ENCODE data around the gene CNPY4.

DNA sequence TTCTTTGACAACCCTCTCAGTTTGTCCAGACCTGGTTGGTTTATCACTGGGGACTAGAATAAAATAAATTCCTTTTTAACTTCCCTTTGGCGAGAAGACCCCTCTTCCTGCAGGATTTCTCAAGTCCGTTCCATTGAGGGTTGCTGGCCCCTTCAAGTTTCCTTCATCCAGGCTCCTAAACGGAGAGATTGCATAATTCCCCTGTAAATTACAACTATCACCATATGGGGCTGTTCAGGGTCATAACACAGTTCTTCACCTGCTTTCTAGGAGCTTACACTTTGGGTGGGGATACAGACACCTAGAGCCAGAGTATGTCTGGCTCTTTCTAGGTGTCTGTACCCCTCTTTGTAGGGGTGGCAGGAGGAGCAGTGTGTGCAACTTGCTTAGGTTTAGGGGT lies 33.9 kb upstream of the CNPY4 start:
- TF ChIP-seq POLR2A (IDR thresholded peaks at IDR 0.05) (no peak), EP300 (IDR thresholded peaks at IDR 0.05) (no peak)
- TF ChIP-seq, protein P1, sequence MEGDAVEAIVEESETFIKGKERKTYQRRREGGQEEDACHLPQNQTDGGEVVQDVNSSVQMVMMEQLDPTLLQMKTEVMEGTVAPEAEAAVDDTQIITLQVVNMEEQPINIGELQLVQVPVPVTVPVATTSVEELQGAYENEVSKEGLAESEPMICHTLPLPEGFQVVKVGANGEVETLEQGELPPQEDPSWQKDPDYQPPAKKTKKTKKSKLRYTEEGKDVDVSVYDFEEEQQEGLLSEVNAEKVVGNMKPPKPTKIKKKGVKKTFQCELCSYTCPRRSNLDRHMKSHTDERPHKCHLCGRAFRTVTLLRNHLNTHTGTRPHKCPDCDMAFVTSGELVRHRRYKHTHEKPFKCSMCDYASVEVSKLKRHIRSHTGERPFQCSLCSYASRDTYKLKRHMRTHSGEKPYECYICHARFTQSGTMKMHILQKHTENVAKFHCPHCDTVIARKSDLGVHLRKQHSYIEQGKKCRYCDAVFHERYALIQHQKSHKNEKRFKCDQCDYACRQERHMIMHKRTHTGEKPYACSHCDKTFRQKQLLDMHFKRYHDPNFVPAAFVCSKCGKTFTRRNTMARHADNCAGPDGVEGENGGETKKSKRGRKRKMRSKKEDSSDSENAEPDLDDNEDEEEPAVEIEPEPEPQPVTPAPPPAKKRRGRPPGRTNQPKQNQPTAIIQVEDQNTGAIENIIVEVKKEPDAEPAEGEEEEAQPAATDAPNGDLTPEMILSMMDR (IDR thresholded peaks at IDR 0.05): no peak
